Hepatocyte (in vitro differentiated cells): Measurements from ENCODE around the gene RAP1GAP. TPM values are rescaled to one million over a fixed set of nuclear protein-coding genes. Genes with fewer than 3 reads are reported as not detected.

Experiments used
- DNase-seq: peaks from one replicate; pipeline ENCODE4 v3.0.0-alpha.2; 2016; ENCODE audit warnings: low spot score
- H2AFZ ChIP-seq: fragments of 200-600 bp; sonication (generic); 2 replicates; pipeline ENCODE4 v1.6.0; 2016; ENCODE audit warnings: antibody characterized with exemption, mild to moderate bottlenecking
- H3K27ac ChIP-seq: fragments of 200-600 bp; sonication (generic); 2 replicates; pipeline ENCODE4 v1.5.1; 2016; ENCODE audit warnings: mild to moderate bottlenecking
- H3K27me3 ChIP-seq: fragments of 200-600 bp; sonication (generic); 2 replicates; pipeline ENCODE4 v1.6.1; 2016
- H3K36me3 ChIP-seq: fragments of 200-600 bp; sonication (generic); replicated peaks from 2 replicates; pipeline ENCODE4 v1.5.1; 2016; ENCODE audit warnings: low read depth; ENCODE audit not compliant: insufficient read depth
- H3K4me1 ChIP-seq: fragments of 200-600 bp; sonication (generic); 2 replicates; pipeline ENCODE4 v1.5.1; 2016; ENCODE audit warnings: mild to moderate bottlenecking, moderate library complexity; ENCODE audit not compliant: insufficient read depth
- H3K4me2 ChIP-seq: fragments of 200-600 bp; sonication (generic); 2 replicates; pipeline ENCODE4 v1.6.0; 2016
- H3K4me3 ChIP-seq: fragments of 200-600 bp; sonication (generic); 2 replicates; pipeline ENCODE4 v1.5.1; 2016; ENCODE audit warnings: mild to moderate bottlenecking
- H3K79me2 ChIP-seq: fragments of 200-600 bp; sonication (generic); 2 replicates; pipeline ENCODE4 v1.6.0; 2017; ENCODE audit warnings: mild to moderate bottlenecking
- H3K9me2 ChIP-seq: fragments of 200-600 bp; sonication (generic); replicated peaks from 2 replicates; pipeline ENCODE4 v1.6.0; 2017; ENCODE audit warnings: mild to moderate bottlenecking; ENCODE audit not compliant: insufficient read depth
- H3K9me3 ChIP-seq: fragments of 200-600 bp; sonication (generic); 2 replicates; pipeline ENCODE4 v1.5.1; 2016; ENCODE audit warnings: low read depth, mild to moderate bottlenecking
- H4K20me1 ChIP-seq: fragments of 200-600 bp; sonication (generic); 2 replicates; pipeline ENCODE4 v1.6.0; 2016; ENCODE audit warnings: mild to moderate bottlenecking; ENCODE audit not compliant: insufficient read depth, poor library complexity, severe bottlenecking
- CTCF ChIP-seq: fragments of 200-600 bp; sonication (generic); IDR thresholded peaks from 2 replicates; pipeline ENCODE4 v1.5.1; 2016; ENCODE audit warnings: antibody characterized with exemption, mild to moderate bottlenecking; ENCODE audit not compliant: poor library complexity
- EZH2 ChIP-seq: fragments of 200-600 bp; sonication (generic); IDR thresholded peaks from 2 replicates; pipeline ENCODE4 v1.6.1; 2016; ENCODE audit warnings: antibody characterized with exemption, mild to moderate bottlenecking, borderline replicate concordance
- EZH2phosphoT487 ChIP-seq: fragments of 200-600 bp; sonication (generic); IDR thresholded peaks from one replicate; pipeline ENCODE4 v1.6.1; 2018; ENCODE audit warnings: antibody characterized with exemption, mild to moderate bottlenecking, low read depth, moderate library complexity; ENCODE audit not compliant: unreplicated experiment, severe bottlenecking
- WGBS: methylation state at CpG from one replicate; pipeline ENCODE4 v1.1.6; 2016; ENCODE audit warnings: low lambda C conversion rate; ENCODE audit errors: missing lambda C conversion rate; 5-methylcytosine and 5-hydroxymethylcytosine counted together
- polyA plus RNA-seq: library from polyadenylated mRNA; unstranded; fragments of >200 nt; fragmentation: Nextera tagmentation; extraction: Ambion mirVana; gene quantifications from 2 replicates; pipeline ENCODE4 v1.2.1, GENCODE V29; 2016
- total RNA-seq: library from RNA; depleted of rRNA; stranded (reverse); fragments of >200 nt; gene quantifications from 2 replicates; pipeline ENCODE4 v1.2.3, GENCODE V29; 2014

Gene RAP1GAP
- total and polyA plus RNA-seq, 2 experiments from 2014 or later = 12.3 to 18.0 TPM

DNA sequence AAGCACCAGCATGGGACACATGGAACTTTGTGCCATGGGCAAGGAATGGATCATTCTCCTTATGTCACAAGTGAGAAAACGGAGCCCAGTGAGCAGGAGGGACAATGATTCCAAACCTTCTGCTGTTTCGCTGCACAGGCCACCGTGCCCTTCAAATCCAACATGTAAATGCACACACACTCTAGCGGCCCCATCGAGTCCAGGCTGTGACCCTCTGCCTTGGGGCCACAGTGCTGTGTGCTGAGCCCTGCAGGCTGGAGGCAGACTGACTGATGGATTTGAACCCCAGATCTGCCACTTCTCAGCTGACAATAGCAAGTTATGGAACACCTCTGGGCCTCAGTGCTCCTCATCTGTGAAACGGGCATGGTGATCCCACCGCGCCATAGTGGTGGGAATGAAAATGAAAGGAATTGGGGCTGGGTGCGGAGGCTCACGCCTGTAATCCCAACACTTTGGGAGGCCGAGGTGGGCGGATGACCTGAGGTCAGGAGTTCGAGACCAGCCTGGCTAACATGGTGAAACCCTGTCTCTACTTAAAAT lies 96.4 kb downstream of the RAP1GAP start:
- Histone ChIP-seq H4K20me1 (no peaks in the 10 kb centered on the region), H3K4me1 (peaks cover 6% of the 10 kb centered on the region), H3K4me2 (no peak overlapping the region), H2AFZ (no peak overlapping the region), H3K79me2 (no peaks in the 10 kb centered on the region), H3K9me2 (no peaks in the 10 kb centered on the region), H3K4me3 (no peak overlapping the region), H3K9me3 (no peaks in the 10 kb centered on the region), H3K27ac (no peak overlapping the region), H3K27me3 (no peaks in the 10 kb centered on the region), H3K36me3 (no peaks in the 10 kb centered on the region)
- 98% methylated on average over 13 of the region's 13 CpGs for WGBS
- TF ChIP-seq EZH2 (no peak), CTCF (no peak), EZH2phosphoT487 (no peak)
- no peak for DNase-seq

GRCh38 chr1:21572221-21572620 lies 96.9 kb downstream of the RAP1GAP start:
- Histone ChIP-seq H3K9me2 (no peaks in the 10 kb centered on the region), H3K79me2 (no peaks in the 10 kb centered on the region), H3K36me3 (no peaks in the 10 kb centered on the region), H3K4me2 (no peak overlapping the region), H3K27ac (no peak overlapping the region), H3K27me3 (no peaks in the 10 kb centered on the region), H3K4me1 (peaks cover 6% of the 10 kb centered on the region), H2AFZ (no peak overlapping the region), H4K20me1 (no peaks in the 10 kb centered on the region), H3K4me3 (no peak overlapping the region), H3K9me3 (no peaks in the 10 kb centered on the region)
- no peak for DNase-seq
- WGBS = 97% methylated on average over 6 of the region's 6 CpGs
- TF ChIP-seq EZH2 = no peak

DNA sequence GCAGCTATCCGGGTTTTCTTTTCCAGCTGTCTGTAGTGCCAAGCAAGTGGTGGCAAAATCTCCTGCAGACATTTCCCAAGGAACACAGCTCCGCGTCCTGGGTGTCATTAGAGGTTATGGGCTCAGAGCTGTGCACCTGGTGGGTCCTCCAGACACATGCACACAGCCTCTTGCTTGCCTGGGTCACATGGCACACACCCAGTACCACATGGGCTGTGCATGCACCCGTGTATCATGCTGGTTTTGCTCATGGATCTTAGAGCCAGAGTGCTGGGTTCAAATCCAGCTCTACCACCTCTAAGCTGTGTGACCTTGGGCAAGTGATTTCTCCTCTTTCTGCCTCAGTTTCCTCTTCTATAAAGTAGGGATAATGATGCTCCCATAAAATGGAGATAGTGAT lies 98.3 kb downstream of the RAP1GAP start:
- DNase-seq = no peak
- 80% methylated on average over 4 of the region's 4 CpGs for WGBS
- no peak overlapping the region for H3K4me2 ChIP-seq
- no peak overlapping the region for H3K4me3 ChIP-seq
- no peak overlapping the region for H3K27ac ChIP-seq
- TF ChIP-seq EZH2phosphoT487 (no peak), CTCF (no peak), EZH2 (no peak)
- no peaks in the 10 kb centered on the region for H3K9me2 ChIP-seq
- H3K4me1 ChIP-seq = peaks cover 6% of the 10 kb centered on the region
- no peaks in the 10 kb centered on the region for H3K36me3 ChIP-seq
- H3K9me3 ChIP-seq = no peaks in the 10 kb centered on the region
- no peaks in the 10 kb centered on the region for H4K20me1 ChIP-seq
- H3K27me3 ChIP-seq = no peaks in the 10 kb centered on the region
- H3K79me2 ChIP-seq = no peaks in the 10 kb centered on the region
- no peak overlapping the region for H2AFZ ChIP-seq

- no peaks in the 10 kb centered on the region for H3K79me2 ChIP-seq
- no peaks in the 10 kb centered on the region for H4K20me1 ChIP-seq
- H3K27me3 ChIP-seq = no peaks in the 10 kb centered on the region
- H3K9me3 ChIP-seq = no peaks in the 10 kb centered on the region
- H3K9me2 ChIP-seq = no peaks in the 10 kb centered on the region
- TF ChIP-seq EZH2phosphoT487 (no peak), CTCF (no peak), EZH2 (no peak)
- DNase-seq = no peak
- H3K27ac ChIP-seq = no peak overlapping the region
- H3K4me3 ChIP-seq = no peak overlapping the region
- H3K36me3 ChIP-seq = no peaks in the 10 kb centered on the region
- no peak overlapping the region for H2AFZ ChIP-seq
- H3K4me1 ChIP-seq = peaks cover 6% of the 10 kb centered on the region
- H3K4me2 ChIP-seq = no peak overlapping the region
- 92% methylated on average over 5 of the region's 5 CpGs for WGBS
Measured at GRCh38 chr1:21570528-21570875, 98.7 kb downstream of the RAP1GAP start.
